ENCODE results near the gene TMTC3. TPM values are rescaled to one million over a fixed set of nuclear protein-coding genes. Genes with fewer than 3 reads are reported as not detected.

The TMTC3 gene
- total and polyA plus RNA-seq, 8 donors, result 1.3 to 11.7 (median 4.7) TPM

DNA sequence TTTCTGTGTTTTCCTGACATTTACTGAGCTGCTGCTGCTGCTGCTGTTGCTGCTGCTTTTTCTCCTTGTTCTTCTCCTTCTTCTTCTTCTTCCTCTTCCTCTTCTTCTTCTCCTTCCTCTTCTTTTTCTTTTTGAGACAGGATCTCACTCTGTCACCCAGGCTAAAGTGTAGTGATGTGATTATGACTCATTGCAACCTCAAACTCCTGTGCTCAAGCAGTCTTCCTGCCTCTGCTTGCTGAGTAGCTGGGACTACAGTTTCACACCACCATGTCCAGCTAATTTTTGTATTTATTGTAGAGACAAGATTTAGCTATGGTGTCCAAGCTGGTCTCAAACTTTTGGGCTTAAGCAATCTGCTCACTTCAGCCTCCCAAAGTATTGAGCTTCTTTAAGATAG is 95.8 kb downstream of the TMTC3 start:
- TF ChIP-seq, protein P1, sequence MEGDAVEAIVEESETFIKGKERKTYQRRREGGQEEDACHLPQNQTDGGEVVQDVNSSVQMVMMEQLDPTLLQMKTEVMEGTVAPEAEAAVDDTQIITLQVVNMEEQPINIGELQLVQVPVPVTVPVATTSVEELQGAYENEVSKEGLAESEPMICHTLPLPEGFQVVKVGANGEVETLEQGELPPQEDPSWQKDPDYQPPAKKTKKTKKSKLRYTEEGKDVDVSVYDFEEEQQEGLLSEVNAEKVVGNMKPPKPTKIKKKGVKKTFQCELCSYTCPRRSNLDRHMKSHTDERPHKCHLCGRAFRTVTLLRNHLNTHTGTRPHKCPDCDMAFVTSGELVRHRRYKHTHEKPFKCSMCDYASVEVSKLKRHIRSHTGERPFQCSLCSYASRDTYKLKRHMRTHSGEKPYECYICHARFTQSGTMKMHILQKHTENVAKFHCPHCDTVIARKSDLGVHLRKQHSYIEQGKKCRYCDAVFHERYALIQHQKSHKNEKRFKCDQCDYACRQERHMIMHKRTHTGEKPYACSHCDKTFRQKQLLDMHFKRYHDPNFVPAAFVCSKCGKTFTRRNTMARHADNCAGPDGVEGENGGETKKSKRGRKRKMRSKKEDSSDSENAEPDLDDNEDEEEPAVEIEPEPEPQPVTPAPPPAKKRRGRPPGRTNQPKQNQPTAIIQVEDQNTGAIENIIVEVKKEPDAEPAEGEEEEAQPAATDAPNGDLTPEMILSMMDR (IDR thresholded peaks at IDR 0.05), result no peak
- H3K27me3 ChIP-seq, result no peaks in the 10 kb centered on the region
- H3K36me3 ChIP-seq, result no peaks in the 10 kb centered on the region
- H3K27ac ChIP-seq, result no peak overlapping the region
- intact Hi-C loops (cut with DNase I), result no loop called here
- H3K9me3 ChIP-seq, result no peaks in the 10 kb centered on the region
- H3K4me3 ChIP-seq, result no peak overlapping the region
- no peak for FAIRE-seq
- DNase-seq, result no peak
- no peaks in the 10 kb centered on the region for H3K4me1 ChIP-seq
- no peak for ATAC-seq

DNA sequence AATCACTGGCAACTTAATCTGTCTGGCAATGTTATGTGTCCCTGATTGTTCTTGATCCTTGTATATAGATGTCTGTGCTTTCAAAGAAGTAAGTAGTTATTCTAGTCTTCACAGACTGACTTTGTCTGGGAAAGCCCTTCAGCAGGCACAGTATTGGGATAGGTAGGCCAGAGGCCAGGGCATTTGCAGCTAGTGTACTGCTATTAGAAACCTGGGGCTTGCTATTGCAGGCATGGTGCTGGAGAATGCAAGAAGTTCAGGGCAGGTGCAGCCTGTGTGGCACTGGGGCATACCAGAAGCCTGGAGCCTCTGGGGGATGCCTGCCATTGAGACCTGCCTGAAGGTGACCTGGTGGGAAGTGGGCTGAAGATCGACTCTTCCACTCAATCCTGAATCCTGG is 96.3 kb downstream of the TMTC3 start:
- no peaks in the 10 kb centered on the region for H3K9me3 ChIP-seq
- H3K36me3 ChIP-seq, result no peaks in the 10 kb centered on the region
- H3K4me3 ChIP-seq, result no peak overlapping the region
- no peaks in the 10 kb centered on the region for H3K4me1 ChIP-seq
- no peak for FAIRE-seq
- ATAC-seq, result no peak
- no peak overlapping the region for H3K27ac ChIP-seq
- 95 to 100% methylated on average over 1 of the region's 1 CpG for WGBS, 2 donors
- intact Hi-C loops (cut with DNase I), result no loop called here
- no peak for DNase-seq
- no peaks in the 10 kb centered on the region for H3K27me3 ChIP-seq
- TF ChIP-seq, protein P1 (IDR thresholded peaks at IDR 0.05), result no peak

DNA sequence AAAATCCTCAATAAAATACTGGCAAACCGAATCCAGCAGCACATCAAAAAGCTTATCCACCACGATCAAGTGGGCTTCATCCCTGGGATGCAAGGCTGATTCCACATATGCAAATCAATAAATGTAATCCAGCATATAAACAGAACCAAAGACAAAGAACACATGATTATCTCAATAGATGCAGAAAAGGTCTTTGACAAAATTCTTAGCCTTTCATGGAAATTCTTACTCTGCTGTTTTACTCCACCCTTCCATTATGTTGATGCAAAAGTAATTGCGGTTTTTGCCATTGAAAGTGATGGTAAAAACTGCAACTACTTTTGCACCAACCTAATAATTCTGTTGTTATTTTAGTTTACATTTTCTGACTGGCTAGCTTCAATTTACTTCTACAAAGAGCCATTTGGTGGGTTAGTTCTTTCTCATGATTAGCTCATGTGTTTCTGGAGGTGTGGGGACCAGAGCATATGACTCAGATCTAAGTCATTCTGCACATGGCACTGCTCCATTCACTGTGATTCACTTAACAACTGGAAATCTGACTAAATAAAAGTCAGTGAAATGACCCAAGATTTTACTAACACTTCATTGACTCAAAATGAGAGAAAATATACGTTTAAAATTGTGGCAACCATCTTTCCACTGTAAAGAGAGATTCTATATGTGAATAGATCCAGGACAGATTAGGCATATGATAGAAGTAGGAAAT is 99.9 kb downstream of the TMTC3 start:
- no peak overlapping the region for H3K4me3 ChIP-seq
- DNase-seq (no peak), ATAC-seq (peak in 2 of 4 donors; percentile 62 to 70), FAIRE-seq (no peak)
- H3K27ac ChIP-seq, result no peak overlapping the region
- TF ChIP-seq, protein P1 (IDR thresholded peaks at IDR 0.05), result no peak
- H3K4me1 ChIP-seq, result no peaks in the 10 kb centered on the region
- no peaks in the 10 kb centered on the region for H3K27me3 ChIP-seq
- H3K36me3 ChIP-seq, result no peaks in the 10 kb centered on the region
- intact Hi-C loops (cut with DNase I), result no loop called here
- no peaks in the 10 kb centered on the region for H3K9me3 ChIP-seq
- WGBS, 2 donors, result 70 to 82% methylated on average over 4 of the region's 4 CpGs

DNA sequence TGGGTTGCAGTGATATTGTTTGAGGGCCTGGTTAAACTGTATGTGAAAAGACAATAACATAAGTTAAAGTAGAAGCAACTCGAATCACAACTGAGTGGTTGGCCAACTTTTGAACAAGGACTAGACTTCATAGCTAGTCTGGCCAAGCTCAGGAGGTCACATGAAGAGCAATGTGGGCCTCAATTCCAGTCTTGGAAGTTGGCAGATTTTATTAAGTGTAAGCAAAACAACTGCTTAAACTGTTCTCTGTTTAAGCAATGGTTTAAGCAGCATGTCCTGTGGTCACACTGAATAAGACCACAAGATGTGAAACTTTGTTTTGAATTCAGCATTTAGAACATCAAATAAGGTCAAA is 100.4 kb downstream of the TMTC3 start:
- FAIRE-seq (no peak), ATAC-seq (peak in 1 of 4 donors; percentile 42), DNase-seq (no peak)

DNA sequence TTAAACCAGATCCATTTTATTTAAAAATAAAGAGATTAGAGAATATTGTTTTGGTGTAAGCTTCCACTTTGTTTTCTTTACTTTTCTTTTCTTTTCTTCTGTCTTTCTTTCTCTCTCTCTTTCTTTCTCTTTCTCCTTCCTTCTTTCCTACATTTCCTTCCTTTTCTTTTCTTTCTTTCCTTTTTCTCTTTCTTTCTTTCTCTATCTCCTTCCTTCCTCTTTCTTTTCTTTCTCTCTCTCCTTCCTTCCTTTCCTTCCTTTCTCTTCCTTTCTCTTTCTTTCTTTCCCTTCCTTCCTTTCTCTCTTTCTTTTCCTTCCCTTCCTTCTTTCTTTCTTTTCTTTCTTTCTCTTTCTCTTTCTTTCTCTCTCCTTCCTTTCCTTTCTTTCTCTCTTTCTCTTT is 100.8 kb downstream of the TMTC3 start:
- H3K4me3 ChIP-seq, result no peak overlapping the region
- TF ChIP-seq, protein P1 (IDR thresholded peaks at IDR 0.05), result no peak
- ATAC-seq (no peak), DNase-seq (no peak), FAIRE-seq (no peak)
- H3K27ac ChIP-seq, result no peak overlapping the region
- intact Hi-C loops (cut with DNase I), result no loop called here
- no peaks in the 10 kb centered on the region for H3K9me3 ChIP-seq
- H3K27me3 ChIP-seq, result no peaks in the 10 kb centered on the region
- H3K4me1 ChIP-seq, result no peaks in the 10 kb centered on the region
- H3K36me3 ChIP-seq, result no peaks in the 10 kb centered on the region

More for the DNA sequence above, 100.4 kb downstream of the TMTC3 start:
- Histone ChIP-seq H3K9me3 (no peaks in the 10 kb centered on the region), H3K27me3 (no peaks in the 10 kb centered on the region), H3K4me3 (no peak overlapping the region), H3K36me3 (no peaks in the 10 kb centered on the region), H3K27ac (no peak overlapping the region), H3K4me1 (no peaks in the 10 kb centered on the region)
- WGBS, 2 donors, result 30 to 44% methylated on average over 1 of the region's 1 CpG
- intact Hi-C loops (cut with DNase I), result no loop called here
- TF ChIP-seq, protein P1 (IDR thresholded peaks at IDR 0.05), result no peak

Data from pancreas (tissue), 10 donors.